IPS-NIHi11 (cell line): Measurements from ENCODE around the gene CHCT1.

Source experiments
- DNase-seq: peaks from one replicate; pipeline ENCODE4 v3.0.0; 2012; ENCODE audit warnings: mixed read lengths, low spot score

Gene CHCT1

GRCh38 chr17:60442271-60443173, 20.2 kb downstream of the CHCT1 start:
- no peak for DNase-seq

GRCh38 chr17:60443713-60444112, 21.4 kb downstream of the CHCT1 start:
- DNase-seq, result no peak

- no peak for DNase-seq
Observed at GRCh38 chr17:60445144-60445543, 22.9 kb downstream of the CHCT1 start.

- DNase-seq, result no peak
Observed at GRCh38 chr17:60447375-60447774, 25.1 kb downstream of the CHCT1 start.

- DNase-seq, result no peak
Observed at GRCh38 chr17:60451071-60451470, 28.8 kb downstream of the CHCT1 start.

- no peak for DNase-seq
Observed at GRCh38 chr17:60451965-60452364, 29.7 kb downstream of the CHCT1 start.

- no peak for DNase-seq
Observed at GRCh38 chr17:60455378-60455777, 33.1 kb downstream of the CHCT1 start.

- no peak for DNase-seq
Observed at GRCh38 chr17:60457148-60457547, 34.9 kb downstream of the CHCT1 start.

GRCh38 chr17:60461584-60461983, 39.3 kb downstream of the CHCT1 start:
- DNase-seq, result no peak

GRCh38 chr17:60463157-60463835, 41.0 kb downstream of the CHCT1 start:
- no peak for DNase-seq

GRCh38 chr17:60464343-60464742, 42.1 kb downstream of the CHCT1 start:
- DNase-seq, result no peak

GRCh38 chr17:60468371-60468770, 46.1 kb downstream of the CHCT1 start:
- no peak for DNase-seq

GRCh38 chr17:60471451-60471850, 49.2 kb downstream of the CHCT1 start:
- DNase-seq, result no peak

- no peak for DNase-seq
Observed at GRCh38 chr17:60472449-60472848, 50.2 kb downstream of the CHCT1 start.

- DNase-seq, result no peak
Observed at GRCh38 chr17:60473788-60474187, 51.5 kb downstream of the CHCT1 start.
